ENCODE measurements around the gene CPNE8.

Gene CPNE8

DNA sequence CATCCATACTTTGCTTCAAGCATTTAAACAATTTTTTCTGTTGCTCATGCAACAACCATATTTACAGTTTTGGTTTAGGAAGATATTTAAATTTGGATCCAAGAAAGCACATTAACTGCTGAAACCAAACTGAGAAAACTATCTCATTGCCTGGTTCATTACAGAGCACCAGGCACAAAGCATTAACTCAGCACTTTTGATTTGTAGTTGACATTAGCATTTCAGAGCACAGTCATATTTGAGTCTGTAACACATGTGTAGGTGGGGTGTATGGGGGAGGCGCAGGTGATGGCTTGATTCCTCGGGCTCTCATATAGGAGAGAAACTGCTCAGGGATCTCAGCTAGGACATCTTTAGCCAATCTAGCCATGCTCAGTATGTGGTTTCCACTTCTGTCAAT is 251.7 kb downstream of the CPNE8 start:
- FAIRE-seq = no peak

GRCh38 chr12:38648813-38649212 is 256.6 kb downstream of the CPNE8 start:
- DNase-seq (ENCODE audit: insufficient read length, low spot score) = no peak
- FAIRE-seq = no peak

More for the DNA sequence above, 251.7 kb downstream of the CPNE8 start:
- DNase-seq (ENCODE audit: insufficient read length, low spot score) = no peak

GRCh38 chr12:38646146-38646545 is 259.2 kb downstream of the CPNE8 start:
- no peak for FAIRE-seq
- no peak for DNase-seq (ENCODE audit: insufficient read length, low spot score)

DNA sequence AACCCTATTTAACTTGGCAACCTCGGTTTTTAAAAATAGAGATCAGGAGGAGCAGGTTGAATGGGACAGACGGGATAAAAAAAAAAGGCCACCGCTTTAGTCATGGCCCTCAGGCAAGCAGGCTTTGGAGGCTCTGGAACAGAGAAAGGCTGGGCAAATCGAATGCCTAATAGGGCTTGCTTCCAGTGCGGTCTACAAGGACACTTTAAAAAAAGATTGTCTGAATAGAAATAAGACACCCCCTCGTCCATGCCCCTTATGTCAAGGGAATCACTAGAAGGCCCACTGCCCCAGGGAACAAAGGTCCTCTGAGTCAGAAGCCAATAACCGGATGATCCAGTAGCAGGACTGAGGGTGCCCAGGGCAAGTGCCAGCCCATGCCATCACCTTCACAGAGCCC is 265.8 kb downstream of the CPNE8 start:
- no peak for FAIRE-seq
- no peak for DNase-seq (ENCODE audit: insufficient read length, low spot score)

- FAIRE-seq = no peak
- no peak for DNase-seq (ENCODE audit: insufficient read length, low spot score)
These were observed 267.0 kb downstream of the CPNE8 start for GRCh38 chr12:38638401-38638800.

- DNase-seq (ENCODE audit: insufficient read length, low spot score) (no peak), FAIRE-seq (no peak)
These were observed 271.9 kb downstream of the CPNE8 start for GRCh38 chr12:38633511-38633910.

- FAIRE-seq (no peak), DNase-seq (ENCODE audit: insufficient read length, low spot score) (no peak)
These were observed 276.3 kb downstream of the CPNE8 start for GRCh38 chr12:38629064-38629463.

DNA sequence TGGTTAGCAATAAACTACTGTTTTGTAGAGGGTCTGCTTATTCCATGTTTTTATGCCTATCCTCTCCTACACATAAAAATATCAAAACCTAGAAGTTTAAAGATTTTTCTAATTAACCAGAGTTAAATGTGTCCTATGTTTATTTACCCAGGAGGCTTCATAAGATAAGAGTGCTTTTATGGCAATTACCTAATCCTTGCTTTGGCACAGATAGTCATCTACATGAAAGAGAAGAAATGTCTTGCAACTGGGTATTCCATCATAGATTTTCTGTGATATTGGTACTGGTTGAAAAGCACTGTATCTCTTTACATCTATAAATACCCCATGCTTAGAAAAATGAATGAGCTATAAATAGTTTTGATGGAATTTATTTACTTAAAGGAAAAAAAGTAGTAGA is 277.1 kb downstream of the CPNE8 start:
- DNase-seq (ENCODE audit: insufficient read length, low spot score) (no peak), FAIRE-seq (no peak)

- FAIRE-seq (no peak), DNase-seq (ENCODE audit: insufficient read length, low spot score) (no peak)
These were observed 280.1 kb downstream of the CPNE8 start for GRCh38 chr12:38625306-38625705.

DNA sequence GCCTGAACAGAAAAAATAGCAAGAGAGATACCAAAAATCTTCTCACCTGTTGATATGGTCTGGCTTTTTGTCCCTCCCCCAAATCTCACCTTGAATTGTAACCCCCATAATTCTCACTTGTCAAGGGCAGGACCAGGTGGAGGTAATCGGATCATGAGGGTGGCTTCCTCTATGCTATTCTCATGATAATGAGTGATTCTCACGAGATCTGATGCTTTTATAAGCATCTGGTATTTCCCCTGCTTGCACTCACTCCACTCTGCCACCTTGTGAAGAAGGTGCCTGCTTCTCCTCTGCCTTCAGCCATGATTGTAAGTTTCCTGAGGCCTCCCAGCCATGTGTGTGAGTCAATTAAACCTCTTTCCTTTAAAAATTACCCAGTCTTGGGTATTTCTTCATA is 291.2 kb downstream of the CPNE8 start:
- FAIRE-seq (no peak), DNase-seq (ENCODE audit: insufficient read length, low spot score) (no peak)

GRCh38 chr12:38610808-38611350 is 294.5 kb downstream of the CPNE8 start:
- no peak for FAIRE-seq

DNA sequence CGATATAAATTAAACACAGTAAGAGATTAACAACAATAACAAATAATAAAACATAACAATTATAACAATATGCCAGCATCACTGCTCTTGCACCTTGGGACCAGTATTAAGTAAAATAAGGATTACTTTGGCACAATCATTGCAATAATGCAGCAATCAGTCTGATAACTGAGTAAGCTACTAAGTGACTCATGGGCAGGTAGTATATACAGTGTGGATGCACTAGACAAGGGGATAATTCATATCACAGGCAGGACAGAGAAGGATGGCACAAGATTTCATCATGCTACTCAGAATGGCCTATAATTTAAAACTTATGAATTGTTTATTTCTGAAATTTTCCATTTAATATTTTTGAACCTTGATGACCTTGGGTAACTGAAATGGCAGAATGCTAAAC is 298.1 kb downstream of the CPNE8 start:
- DNase-seq (ENCODE audit: insufficient read length, low spot score) = no peak
- FAIRE-seq = no peak

More at GRCh38 chr12:38610808-38611350, 294.5 kb downstream of the CPNE8 start:
- no peak for DNase-seq (ENCODE audit: insufficient read length, low spot score)

Data from HTR-8/SVneo (cell line).